GM19452 (cell line): ENCODE data around the gene BCKDK.
"Not testable (repeated sequence)": the region's sequence is repeated elsewhere in the genome, so short reads cannot be mapped to it uniquely, and the experiment has no call there.

ENCODE experiments used
- ATAC-seq: cut with Tn5 transposase; IDR thresholded peaks from one replicate; pipeline ENCODE4 v1.9.1; 2021; ENCODE audit not compliant: unreplicated experiment

The BCKDK gene

DNA sequence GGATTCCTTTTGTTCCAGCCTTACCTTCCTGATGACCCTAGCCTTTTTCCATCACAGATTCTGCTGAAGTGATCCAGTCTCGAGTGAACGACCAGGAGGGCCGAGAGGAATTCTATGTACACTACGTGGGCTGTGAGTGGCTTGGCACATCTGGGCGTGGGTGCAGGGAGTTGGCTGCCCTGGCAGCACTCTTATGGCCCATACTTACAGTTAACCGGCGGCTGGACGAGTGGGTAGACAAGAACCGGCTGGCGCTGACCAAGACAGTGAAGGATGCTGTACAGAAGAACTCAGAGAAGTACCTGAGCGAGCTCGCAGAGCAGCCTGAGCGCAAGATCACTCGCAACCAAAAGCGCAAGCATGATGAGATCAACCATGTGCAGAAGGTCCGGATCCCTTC, 11.9 kb downstream of the BCKDK start:
- no peak for ATAC-seq

DNA sequence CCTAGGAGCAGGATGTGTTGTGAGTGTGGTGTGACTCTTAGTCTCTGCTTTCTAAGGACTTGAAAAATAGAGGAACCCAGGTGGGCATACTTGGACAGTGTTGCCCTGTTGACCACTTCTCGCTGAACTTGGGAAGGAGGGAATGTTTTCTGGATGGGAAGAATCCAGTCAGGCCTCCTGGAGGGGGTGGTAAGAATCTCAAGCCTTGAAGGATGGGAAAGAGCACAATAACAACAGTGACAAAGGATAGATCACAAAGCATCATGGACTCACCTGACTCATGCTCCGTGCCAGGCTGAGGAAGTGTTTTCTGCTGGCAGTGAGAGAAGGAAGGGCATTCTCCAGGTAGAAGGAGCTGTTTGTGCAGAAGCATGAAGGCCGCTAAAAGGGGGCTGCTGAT, 17.7 kb downstream of the BCKDK start:
- ATAC-seq: no peak

DNA sequence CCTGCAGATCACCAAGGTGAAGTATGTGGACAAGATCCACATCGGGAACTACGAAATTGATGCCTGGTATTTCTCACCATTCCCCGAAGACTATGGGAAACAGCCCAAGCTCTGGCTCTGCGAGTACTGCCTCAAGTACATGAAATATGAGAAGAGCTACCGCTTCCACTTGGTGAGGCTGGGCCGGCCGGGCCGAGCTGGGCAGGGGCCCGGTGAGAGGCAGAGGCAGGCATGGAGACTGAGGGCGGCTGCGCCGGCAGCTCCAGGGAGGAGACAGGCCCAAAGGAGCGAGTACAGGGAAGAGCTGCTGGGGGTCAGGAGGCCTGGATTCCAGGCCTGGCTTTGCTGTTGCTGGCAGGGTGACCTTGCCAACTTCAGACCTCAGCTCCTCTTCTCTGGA, 19.0 kb downstream of the BCKDK start:
- ATAC-seq: no peak

DNA sequence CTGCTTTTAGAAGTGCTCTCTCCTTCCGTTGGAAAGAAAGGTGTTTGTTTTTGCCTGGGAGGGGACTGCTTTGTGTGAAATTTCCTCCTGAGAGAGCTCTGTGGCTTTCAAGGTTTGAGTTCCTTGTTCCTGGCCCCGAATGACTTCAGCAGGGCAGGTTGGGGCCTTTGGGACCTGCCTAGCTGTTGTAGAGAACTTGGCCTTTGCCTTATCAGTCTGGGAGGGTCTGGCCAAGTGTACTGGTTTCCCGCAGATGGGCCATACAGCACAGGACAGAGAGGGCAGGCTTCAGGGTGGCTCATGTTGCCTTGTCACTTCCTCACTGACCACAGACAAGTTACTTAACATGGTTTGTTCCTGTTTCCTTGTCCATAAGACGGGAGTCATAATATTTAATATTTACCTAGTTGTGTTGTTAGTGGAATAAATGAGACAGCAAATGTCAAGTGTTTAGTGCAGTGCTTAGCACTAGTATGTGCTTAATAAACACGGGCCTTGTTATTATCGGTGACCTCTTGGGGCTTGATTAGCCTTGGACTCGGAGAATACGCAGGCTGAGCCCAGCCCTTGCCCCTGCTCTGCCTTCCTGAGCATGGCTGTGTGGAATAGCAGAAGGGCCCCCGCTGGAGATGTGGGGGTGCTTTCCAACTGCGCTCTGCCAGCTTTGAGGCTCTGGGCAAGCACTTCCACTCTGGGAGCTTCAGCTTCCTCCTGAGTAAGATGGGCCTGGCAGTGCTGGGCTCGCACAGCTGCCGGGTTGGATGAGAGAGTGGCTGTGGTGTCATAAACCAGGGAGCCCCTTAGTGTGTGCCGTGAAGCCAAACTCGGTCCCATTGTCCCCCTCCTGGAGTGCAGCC, 20.8 kb downstream of the BCKDK start:
- ATAC-seq: no peak

DNA sequence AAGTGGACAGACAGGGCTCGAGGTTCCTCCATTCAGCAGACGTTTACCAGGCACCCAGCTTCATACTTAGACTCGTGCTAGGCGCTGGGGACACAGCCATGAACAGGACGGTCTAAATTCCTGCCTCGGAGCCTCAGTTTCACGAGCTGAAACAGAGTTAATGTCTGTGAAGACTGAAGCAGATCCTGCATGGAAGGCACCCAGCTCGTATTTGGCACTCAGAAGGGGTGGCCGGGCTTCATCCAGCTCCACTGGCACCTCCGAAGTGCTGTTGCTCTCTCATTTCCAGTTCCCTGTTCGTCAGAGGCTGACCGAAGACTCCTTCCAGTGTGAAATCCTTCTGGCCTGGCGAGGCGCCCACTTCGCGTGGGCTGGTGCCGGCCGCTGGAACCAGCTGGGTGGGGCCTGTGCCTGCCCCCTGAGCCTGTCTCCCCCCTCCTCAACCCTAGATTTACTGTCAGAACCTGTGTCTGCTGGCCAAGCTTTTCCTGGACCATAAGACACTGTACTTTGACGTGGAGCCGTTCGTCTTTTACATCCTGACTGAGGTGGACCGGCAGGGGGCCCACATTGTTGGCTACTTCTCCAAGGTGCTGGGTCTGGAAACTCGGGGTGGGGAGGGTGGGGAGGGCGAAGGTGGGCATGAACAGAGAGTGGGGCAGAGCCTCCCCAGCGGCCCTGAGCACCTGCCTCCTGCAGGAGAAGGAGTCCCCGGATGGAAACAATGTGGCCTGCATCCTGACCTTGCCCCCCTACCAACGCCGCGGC, 21.6 kb downstream of the BCKDK start:
- no peak for ATAC-seq

DNA sequence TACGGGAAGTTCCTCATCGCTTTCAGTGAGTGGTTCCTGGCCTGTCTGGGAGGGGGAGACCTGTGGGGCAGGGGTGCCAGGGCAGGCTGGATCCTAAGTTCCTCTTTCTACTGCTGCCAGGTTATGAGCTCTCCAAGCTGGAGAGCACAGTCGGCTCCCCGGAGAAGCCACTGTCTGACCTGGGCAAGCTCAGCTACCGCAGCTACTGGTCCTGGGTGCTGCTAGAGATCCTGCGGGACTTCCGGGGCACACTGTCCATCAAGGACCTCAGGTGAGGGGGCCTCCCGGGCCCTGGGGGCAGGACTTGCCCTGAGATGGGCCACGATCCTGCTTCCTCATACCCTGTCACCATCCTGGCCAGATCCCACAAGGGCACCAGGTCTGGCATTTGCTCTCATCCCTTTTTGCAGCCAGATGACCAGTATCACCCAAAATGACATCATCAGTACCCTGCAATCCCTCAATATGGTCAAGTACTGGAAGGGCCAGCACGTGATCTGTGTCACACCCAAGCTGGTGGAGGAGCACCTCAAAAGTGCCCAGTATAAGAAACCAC, 22.2 kb downstream of the BCKDK start:
- ATAC-seq: no peak

DNA sequence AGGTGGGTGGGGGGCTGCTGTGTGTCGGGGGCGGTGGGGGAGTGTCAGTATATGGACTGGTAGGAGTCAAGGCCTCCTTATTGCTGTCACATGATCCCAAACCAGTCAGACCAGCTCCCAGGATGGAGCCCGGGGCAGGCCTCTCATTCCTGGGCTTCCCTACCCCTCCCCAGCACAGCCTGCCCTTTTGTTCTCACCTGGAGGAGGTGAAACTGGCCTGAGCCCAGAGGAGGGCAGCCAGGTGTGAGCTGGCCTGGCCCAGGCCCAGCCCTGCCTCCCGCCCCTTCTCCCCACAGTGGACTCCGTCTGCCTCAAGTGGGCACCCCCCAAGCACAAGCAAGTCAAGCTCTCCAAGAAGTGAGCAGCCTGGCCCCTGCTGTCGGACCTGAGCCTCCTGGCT, 22.7 kb downstream of the BCKDK start:
- ATAC-seq: no peak

DNA sequence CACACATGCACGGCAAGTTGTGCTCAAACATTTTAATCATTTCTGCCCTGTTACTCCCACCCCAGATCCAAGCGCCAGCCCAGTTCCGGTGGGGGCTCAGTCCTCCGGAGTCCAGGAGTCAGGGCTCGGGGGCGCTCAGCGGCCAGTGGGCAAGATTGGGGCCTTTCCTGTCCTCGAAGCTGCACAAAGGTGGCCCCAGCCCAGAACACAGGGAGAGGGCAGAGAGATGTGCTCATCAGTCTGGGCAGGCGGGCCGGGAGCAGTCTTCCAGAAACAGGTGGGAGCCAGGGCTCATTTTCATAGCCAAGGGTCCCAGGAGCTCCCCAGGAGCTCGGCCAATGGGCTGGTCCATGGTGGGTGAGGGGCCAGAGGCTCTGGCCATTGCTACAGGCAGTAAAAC, 23.2 kb downstream of the BCKDK start:
- no peak for ATAC-seq

DNA sequence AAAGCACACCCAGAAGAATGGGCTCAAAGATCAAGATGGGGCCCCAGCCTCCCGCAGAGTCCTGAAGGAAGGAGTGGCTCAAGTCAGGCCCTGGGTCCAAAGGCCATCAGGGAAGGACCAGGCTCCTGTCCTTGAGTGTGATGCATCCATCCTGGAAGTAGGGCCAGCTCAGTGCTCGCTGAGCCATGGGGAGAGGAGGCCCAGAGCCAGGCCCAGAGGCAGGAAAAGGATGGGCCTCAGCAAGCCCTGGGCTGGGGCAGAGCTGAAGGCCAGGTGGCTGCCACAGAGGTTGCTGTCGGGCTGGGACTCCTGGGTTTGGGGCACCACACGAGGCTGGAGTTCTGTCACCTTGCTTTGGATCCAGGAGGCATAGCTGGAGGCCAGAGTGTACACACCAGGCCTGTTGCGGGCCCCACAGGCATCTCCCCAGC, 23.7 kb downstream of the BCKDK start:
- ATAC-seq: no peak

DNA sequence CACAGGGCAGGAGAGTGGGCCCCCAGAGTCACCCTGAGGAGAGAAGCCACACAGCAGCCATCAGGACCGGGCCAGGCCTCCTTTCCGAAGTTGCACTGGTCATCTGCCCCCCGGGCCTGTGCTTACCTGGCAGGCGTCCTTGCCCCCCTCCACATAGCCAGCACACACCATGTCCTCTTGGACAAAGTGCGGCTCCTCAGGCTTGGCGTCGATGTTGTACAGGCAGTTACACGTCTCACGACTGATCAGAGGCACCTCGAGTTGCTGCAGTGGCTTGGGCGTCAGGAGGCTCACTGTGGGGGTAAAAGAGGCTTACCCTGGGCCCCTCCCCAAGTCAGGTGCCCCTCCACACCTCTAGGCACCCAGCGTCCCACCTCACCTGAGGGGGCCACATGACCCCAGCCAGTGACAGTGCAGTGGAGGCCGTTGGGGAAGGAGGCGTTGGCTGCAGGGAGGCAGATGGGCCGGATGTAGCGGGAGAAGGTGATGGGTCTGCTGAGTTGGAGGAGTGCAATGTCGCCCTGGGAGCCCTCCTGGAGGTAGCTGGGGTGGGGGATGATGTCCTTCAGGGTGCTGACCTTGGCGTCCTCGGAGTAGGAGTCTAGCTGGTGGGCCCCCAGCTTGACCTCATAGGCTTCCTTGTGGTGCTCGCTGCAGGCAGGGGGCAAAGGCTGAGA, 24.3 kb downstream of the BCKDK start:
- no peak for ATAC-seq

DNA sequence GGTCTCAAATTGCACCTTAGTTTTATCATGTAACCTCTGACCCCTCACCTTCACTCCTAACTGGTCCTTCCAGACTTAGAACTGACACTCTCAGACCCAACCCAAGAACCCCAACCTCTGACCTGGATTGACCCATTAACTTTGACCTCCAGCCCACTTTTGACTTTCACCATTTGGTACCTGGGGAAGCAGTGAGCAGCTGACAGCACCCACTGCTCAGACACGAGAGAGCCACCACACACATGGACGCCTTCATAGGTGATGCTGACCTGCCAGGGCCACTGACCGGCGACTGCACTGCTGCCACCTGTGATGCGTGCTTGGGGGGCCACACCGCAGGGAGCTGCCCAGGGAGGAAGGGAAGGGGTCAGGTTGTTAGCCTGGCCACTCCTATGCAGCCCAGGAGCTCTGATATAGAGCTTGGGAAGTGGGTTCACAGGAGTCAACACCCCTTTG, 24.9 kb downstream of the BCKDK start:
- no peak for ATAC-seq

DNA sequence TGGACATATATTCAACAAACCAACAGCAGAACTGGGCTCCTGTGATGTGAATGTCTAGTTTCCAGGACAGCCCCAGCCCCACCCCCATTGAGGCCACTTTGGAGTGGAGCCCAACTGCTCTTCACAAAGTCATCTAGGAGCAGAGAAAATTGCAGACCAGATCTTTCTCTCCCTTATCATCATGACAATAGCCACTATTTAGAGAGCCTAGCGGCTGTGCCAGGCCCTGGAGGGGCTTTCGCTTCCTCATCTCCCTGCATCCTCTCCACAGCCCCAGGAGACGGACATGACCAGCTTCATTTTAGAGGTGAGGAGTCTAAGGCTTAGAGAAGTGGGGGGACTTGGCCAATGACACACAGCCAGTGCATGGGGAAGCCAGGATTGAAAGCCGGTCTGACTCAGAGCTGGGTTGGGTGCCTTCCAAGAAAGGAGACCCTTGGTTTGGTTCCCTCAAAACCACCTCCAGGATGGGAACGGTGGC, 25.9 kb downstream of the BCKDK start:
- no peak for ATAC-seq

DNA sequence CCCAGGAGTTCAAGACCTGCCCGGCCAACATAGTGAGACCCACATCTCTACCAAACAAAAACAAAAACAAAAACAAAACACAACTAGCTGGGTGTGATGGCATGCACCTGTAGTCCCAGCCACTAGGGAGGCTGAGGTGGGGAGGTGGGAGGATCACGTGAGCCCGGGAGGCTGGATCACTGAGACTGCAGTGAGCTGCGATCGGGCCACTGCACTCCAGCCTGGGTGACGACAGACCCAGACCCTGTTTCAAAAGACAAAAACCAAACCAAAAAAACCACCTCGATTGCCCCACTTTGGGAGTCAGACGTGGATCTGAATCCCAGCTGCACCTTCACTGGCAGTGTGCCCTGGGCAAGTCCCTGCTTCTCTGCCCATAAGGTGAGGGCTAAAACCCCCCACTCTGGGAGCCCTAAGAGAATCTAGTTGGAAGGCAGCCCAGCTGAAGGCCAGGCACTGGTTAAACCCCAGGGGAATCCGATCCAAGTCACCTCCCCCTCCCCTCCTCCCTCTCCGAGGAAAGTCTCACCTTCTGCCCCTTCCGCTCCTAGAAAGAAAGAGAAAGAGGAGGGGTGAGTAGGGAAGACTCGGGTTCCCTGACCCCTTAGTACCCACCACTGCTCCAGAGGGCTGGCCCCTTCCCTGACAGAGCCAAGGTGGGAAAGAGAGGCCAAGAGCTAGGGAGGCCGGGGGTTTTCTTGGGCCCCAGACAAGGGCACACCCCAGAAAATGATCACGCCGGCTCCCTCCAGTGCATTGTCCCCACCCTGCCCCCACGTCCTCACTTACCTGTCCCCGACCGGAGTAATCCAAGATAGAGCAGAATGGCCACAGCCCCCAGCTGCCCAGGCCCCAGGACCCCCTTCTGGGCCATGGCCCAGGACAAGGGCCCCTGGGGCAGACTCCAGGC, 26.7 kb downstream of the BCKDK start:
- ATAC-seq: no peak

DNA sequence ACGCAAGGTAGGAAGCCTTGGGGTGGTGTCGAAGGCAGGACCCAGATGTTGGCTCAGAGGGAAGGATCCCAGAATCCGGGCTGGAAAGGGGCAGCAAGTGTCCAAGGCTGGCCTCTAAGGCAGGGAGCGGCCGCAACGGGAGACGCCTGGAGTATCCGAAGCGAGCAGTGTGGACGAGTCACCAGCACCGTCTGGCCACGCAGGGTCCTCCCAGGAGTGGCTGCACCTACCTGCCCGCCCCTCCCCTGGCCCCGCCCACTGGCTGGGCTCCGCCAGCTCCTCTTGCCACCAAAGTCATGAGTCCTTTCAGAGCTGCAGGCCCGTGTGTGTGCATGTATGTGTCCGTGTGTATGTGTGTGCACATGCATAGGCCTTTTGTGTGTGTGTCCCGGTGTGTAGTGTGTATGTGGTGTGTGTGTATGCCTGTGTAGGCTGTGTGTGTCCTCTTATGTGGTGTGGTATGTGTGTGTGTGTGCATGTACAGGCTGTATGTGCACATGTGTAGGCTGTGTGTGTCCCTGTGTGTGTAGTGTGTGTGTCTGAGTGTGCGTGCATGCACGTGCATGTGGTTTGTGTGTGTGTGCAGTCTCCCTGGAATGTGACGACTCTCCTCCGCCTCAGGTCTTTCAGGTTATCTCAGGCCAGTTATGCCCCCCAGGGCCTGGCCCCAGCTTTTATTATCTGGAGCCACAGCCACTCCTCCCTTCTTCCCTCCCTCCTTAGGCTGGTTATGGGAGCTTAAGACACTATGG, 27.5 kb downstream of the BCKDK start, which contains the start of gene PRSS8:
TSS of gene PRSS8 (minus strand) at position 193 of the 752 bp plus-strand sequence. CDS start 229 bp downstream, outside the sequence.
- ATAC-seq: no peak

DNA sequence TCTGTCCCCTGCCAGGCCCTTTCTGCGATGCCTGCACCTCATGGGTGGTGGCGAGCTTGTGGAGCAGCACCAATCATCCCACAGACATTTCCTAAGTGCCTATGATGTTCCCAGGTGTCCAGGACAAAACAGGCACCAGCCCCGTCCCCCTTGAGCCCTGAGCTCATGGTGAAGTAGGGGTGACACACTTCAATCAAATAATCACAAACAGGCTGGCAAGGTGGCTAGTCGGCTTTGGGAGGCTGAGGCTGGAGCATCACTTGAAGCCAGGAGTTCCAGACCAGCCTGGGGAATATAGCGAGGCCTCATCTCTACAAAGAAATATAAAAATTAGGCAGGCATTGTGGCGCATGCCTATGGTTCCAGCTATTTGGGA, 28.1 kb downstream of the BCKDK start:
- no peak for ATAC-seq

DNA sequence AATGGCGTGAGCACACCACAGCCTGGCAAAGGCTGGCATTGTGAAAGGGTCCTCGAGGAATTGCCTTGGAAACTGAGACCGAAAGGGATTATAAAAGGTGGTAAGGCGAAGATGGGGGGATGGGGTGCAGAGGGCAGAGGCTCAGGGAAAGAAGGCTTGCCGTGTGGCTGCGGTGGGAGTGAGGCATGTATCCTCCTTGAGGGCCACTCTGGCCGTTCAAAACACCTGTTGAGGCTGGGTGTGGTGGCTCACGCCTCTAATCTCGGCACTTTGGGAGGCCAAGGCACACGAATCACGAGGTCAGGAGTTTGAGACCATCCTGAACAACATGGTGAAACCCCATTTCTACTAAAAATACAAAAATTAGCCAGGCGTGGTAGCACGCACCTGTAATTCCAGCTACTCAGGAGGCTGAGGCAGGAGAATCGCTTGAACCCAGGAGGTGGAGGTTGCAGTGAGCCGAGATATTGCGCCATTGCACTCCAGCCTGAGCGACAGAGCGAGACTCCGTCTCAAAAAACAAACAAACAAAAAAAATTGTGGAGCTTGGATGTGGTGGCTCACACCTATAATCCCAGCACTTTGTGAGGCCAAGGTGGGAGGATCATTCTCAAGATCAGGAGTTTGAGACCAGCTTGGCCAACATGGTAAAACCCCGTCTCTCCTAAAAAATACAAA, 28.8 kb downstream of the BCKDK start:
- not testable (repeated sequence) for ATAC-seq

DNA sequence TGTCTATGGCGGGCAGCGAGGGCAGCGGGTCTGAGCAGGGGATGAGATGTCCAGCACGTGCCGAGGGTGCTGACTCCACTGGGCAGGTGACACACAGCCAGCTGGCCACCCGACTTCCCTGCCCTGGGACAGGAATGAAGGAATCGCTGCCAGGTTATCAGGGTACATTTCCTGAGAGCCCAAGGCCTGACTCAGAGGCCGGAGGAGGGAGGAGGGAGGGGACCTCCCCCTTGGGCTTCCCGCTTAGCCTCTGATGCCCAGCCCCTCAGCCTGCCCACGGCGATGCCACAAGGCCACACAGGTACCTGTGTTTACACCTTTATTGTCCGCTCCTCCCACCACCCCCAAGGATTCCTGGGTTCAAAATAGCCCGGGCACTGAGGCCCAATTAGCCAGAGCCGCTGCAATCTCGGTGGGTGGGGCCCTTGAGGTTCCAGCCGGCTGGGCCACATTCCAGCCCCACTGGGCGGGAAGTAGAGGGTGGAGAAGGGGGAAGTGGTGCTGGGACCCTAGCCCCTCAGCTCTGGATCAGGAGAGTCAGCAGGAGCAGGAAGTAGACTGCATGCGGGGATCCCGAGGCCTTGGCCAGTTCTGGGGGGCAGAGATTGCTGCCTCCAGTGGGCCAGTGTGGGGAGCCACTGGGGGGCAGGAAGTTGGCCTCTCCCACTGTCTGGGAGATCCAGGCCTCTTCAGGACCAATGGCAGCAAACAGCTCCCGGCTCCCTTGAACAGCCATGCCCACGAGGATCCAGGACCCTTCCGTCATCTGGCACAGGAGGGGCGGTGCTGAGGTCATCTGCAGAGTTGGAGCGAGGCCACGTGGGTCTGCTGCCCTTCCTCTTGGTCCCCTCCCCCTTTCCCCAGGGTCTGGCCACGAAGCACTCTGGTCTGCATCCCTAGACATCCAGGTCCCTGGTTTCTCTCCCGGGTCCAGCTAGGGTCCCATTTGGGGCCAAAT, 30.7 kb downstream of the BCKDK start:
- no peak for ATAC-seq

DNA sequence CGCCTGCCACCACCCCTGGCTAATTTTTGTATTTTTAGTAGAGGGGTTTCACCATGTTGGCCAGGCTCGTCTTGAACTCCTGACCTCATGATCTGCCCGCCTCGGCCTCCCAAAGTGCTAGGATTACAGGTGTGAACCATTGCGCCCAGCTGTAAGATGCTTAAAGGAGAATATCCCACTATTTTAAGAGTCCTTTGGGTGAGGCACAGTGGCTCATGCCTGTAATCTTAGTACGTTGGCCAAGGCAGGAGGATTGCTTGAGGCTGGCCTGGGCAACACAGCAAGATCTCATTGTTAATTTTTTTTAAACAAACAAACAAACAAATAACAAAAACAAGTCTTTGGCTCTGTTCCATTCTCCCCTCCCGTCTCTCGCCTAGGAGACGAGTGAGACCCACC, 32.9 kb downstream of the BCKDK start:
- not testable (repeated sequence) for ATAC-seq
